HepG2 (cell line): ENCODE results near the gene LGI4. TPM values are rescaled to one million over a fixed set of nuclear protein-coding genes. Genes with fewer than 3 reads are reported as not detected.
A peak's percentile ranks its signal among the peaks of the same experiment; 100 is the strongest.

Experiments
- ESRRA ChIP-seq: sonication (generic); formaldehyde crosslinking; IDR thresholded peaks from 2 replicates; pipeline ENCODE4 v1.5.1; 2020; ENCODE audit warnings: mild to moderate bottlenecking, low read depth, missing genetic modification reagents
- HNRNPLL ChIP-seq: fragments of 200-400 bp; formaldehyde crosslinking; IDR thresholded peaks from 2 replicates; pipeline ENCODE4 v1.6.1; 2017; ENCODE audit warnings: mild to moderate bottlenecking, low read depth, low read length; ENCODE audit not compliant: poor library complexity, severe bottlenecking
- HOXA5 ChIP-seq: sonication (generic); formaldehyde crosslinking; IDR thresholded peaks from 2 replicates; pipeline ENCODE4 v1.4.0; 2020; ENCODE audit warnings: missing genetic modification reagents
- MED1 ChIP-seq: sonication (generic); formaldehyde crosslinking; IDR thresholded peaks from 2 replicates; pipeline ENCODE4 v1.4.0; 2020; ENCODE audit warnings: missing genetic modification reagents
- NFE2L1 ChIP-seq: sonication (generic); formaldehyde crosslinking; IDR thresholded peaks from 2 replicates; pipeline ENCODE4 v1.4.0; 2020; ENCODE audit warnings: missing genetic modification reagents, mild to moderate bottlenecking, borderline replicate concordance
- PAF1 ChIP-seq: IDR thresholded peaks from 2 replicates; pipeline ENCODE4 v1.6.1; 2016; ENCODE audit warnings: missing genetic modification reagents, missing compliant biosample characterization
- U2AF1 ChIP-seq: fragments of 200-400 bp; formaldehyde crosslinking; optimal IDR thresholded peaks from 2 replicates; pipeline ENCODE3; 2017; ENCODE audit warnings: mild to moderate bottlenecking, low read depth, low read length
- ZKSCAN1 ChIP-seq: fragments of 150-350 bp; IDR thresholded peaks from 2 replicates; pipeline ENCODE4 v1.6.1; 2014; ENCODE audit warnings: low read length
- ZKSCAN8 ChIP-seq: IDR thresholded peaks from 2 replicates; pipeline ENCODE4 v1.6.1; 2016; ENCODE audit warnings: borderline replicate concordance, missing genetic modification reagents, missing compliant biosample characterization
- ZNF674 ChIP-seq: sonication (generic); formaldehyde crosslinking; IDR thresholded peaks from 2 replicates; pipeline ENCODE4 v1.5.0; 2020; ENCODE audit warnings: low read depth, mild to moderate bottlenecking, missing genetic modification reagents
- ZNF788 ChIP-seq: sonication (generic); formaldehyde crosslinking; IDR thresholded peaks from 2 replicates; pipeline ENCODE4 v1.5.0; 2020; ENCODE audit warnings: mild to moderate bottlenecking, missing genetic modification reagents, borderline replicate concordance
- ZSCAN29 ChIP-seq: sonication (generic); formaldehyde crosslinking; conservative IDR thresholded peaks from 2 replicates; pipeline ENCODE4 v1.4.0; 2020; ENCODE audit warnings: mild to moderate bottlenecking, missing genetic modification reagents
- polyA plus RNA-seq, 8 experiments: library from polyadenylated mRNA; depleted of rRNA in 3 of 8; stranded (reverse) in 7 of 8; unstranded in 1 of 8; fragments of >200 nt; fragmentation: Illumina TruSeq in 4 of 8; extraction: Trizol in 4 of 8; gene quantifications; 2 replicates each; pipeline versions ENCODE4 v1.2.1 to v1.2.3, GENCODE V29; 2011 to 2016; ENCODE audit warnings: low read depth in 4 of 8, missing spikeins in 1 of 8, mixed read lengths in 1 of 8; ENCODE audit not compliant: insufficient read depth in 1 of 8
- total RNA-seq, 5 experiments: library from RNA; depleted of rRNA; stranded (reverse); fragments of >200 nt; fragmentation: Illumina TruSeq; extraction: Trizol; gene quantifications; 2 replicates each; pipeline ENCODE4 v1.2.3, GENCODE V29; 2016; ENCODE audit warnings: low read depth in 1 of 5
- TF ChIP-seq, protein P1 (sequence below): sonication (generic); formaldehyde crosslinking; IDR thresholded peaks from 2 replicates; pipeline ENCODE4 v1.5.0; 2020; ENCODE audit warnings: missing genetic modification reagents, mild to moderate bottlenecking, borderline replicate concordance
- TF ChIP-seq, protein P2 (sequence below): sonication (generic); formaldehyde crosslinking; IDR thresholded peaks from 2 replicates; pipeline ENCODE4 v1.8.1; 2023; ENCODE audit warnings: missing genetic modification reagents, inconsistent platforms, borderline replicate concordance
- TF ChIP-seq, protein P3 (sequence below): sonication (generic); formaldehyde crosslinking; IDR thresholded peaks from 2 replicates; pipeline ENCODE4 v1.5.1; 2020; ENCODE audit warnings: missing genetic modification reagents, mild to moderate bottlenecking, borderline replicate concordance
- TF ChIP-seq, protein P4 (sequence below): IDR thresholded peaks from 2 replicates; pipeline ENCODE4 v1.6.1; 2016; ENCODE audit warnings: low read depth
- TF ChIP-seq, protein P5 (sequence below): sonication (generic); formaldehyde crosslinking; IDR thresholded peaks from 2 replicates; pipeline ENCODE4 v1.4.0; 2020; ENCODE audit warnings: missing genetic modification reagents, low read depth, mild to moderate bottlenecking, borderline replicate concordance
- TF ChIP-seq, protein P6 (sequence below): sonication (generic); formaldehyde crosslinking; conservative IDR thresholded peaks from 2 replicates; pipeline ENCODE4 v1.8.0; 2022; ENCODE audit warnings: missing genetic modification reagents
- TF ChIP-seq, protein P7 (sequence below): sonication (generic); formaldehyde crosslinking; IDR thresholded peaks from 2 replicates; pipeline ENCODE4 v1.4.0; 2020; ENCODE audit warnings: missing genetic modification reagents

LGI4 gene
- total and polyA plus RNA-seq, 2 of the 13 experiments (the other 11 are each of a cell fraction or from before 2014, with no cell fraction given): 2.8 TPM; not detected in 1

DNA sequence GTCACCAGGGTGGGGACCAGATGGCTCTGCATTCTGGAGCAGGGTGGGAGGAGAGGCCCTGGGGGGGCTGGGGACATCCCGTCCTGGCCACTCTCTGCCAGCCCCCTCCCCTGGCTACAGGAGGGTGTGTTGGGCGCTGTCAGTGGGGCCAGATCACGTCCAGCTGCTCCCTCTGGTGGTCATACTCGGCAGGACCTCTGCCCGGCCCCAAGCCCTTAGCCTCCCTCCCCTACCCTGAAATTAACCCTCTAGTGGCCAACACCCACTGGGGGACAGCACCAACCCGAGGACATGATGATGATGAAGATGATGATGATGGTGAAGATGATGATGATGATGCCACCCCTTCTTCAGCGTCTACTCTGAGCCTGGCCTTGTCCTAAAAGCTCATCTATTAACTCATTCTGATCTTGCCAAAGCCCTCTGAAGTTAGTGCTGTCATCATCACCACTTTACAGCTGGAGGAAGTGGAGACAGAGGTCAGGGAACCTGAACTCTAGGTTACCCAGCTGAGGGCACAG lies 590 bp upstream of the LGI4 start (continued):
- TF ChIP-seq, protein P1, sequence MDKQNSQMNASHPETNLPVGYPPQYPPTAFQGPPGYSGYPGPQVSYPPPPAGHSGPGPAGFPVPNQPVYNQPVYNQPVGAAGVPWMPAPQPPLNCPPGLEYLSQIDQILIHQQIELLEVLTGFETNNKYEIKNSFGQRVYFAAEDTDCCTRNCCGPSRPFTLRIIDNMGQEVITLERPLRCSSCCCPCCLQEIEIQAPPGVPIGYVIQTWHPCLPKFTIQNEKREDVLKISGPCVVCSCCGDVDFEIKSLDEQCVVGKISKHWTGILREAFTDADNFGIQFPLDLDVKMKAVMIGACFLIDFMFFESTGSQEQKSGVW (CRISPR knock-in tag): no peak
- TF ChIP-seq, protein P2, sequence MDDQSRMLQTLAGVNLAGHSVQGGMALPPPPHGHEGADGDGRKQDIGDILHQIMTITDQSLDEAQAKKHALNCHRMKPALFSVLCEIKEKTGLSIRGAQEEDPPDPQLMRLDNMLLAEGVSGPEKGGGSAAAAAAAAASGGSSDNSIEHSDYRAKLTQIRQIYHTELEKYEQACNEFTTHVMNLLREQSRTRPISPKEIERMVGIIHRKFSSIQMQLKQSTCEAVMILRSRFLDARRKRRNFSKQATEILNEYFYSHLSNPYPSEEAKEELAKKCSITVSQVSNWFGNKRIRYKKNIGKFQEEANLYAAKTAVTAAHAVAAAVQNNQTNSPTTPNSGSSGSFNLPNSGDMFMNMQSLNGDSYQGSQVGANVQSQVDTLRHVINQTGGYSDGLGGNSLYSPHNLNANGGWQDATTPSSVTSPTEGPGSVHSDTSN (CRISPR knock-in tag): no peak
- TF ChIP-seq ZSCAN29 (no peak), PAF1 (CRISPR knock-in tag) (no peak), ZNF674 (no peak), NFE2L1 (CRISPR knock-in tag) (no peak), U2AF1 (no peak), MED1 (CRISPR knock-in tag) (peak; percentile 78; the same call in 1 of the 2 replicates), HOXA5 (CRISPR knock-in tag) (peak; percentile 57; the same call in 1 of the 2 replicates), HNRNPLL (peak; percentile 18), ESRRA (CRISPR knock-in tag) (no peak), ZNF788 (peak; percentile 51; the same call in 1 of the 2 replicates), ZKSCAN8 (CRISPR knock-in tag) (peak; percentile 47; the same call in 1 of the 2 replicates), ZKSCAN1 (no peak)
- TF ChIP-seq, protein P3, sequence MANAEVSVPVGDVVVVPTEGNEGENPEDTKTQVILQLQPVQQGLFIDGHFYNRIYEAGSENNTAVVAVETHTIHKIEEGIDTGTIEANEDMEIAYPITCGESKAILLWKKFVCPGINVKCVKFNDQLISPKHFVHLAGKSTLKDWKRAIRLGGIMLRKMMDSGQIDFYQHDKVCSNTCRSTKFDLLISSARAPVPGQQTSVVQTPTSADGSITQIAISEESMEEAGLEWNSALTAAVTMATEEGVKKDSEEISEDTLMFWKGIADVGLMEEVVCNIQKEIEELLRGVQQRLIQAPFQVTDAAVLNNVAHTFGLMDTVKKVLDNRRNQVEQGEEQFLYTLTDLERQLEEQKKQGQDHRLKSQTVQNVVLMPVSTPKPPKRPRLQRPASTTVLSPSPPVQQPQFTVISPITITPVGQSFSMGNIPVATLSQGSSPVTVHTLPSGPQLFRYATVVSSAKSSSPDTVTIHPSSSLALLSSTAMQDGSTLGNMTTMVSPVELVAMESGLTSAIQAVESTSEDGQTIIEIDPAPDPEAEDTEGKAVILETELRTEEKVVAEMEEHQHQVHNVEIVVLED: no peak
- TF ChIP-seq, protein P4, sequence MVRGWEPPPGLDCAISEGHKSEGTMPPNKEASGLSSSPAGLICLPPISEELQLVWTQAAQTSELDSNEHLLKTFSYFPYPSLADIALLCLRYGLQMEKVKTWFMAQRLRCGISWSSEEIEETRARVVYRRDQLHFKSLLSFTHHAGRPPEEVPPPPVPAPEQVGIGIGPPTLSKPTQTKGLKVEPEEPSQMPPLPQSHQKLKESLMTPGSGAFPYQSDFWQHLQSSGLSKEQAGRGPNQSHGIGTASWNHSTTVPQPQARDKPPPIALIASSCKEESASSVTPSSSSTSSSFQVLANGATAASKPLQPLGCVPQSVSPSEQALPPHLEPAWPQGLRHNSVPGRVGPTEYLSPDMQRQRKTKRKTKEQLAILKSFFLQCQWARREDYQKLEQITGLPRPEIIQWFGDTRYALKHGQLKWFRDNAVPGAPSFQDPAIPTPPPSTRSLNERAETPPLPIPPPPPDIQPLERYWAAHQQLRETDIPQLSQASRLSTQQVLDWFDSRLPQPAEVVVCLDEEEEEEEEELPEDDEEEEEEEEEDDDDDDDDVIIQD (CRISPR knock-in tag): no peak
- TF ChIP-seq, protein P5, sequence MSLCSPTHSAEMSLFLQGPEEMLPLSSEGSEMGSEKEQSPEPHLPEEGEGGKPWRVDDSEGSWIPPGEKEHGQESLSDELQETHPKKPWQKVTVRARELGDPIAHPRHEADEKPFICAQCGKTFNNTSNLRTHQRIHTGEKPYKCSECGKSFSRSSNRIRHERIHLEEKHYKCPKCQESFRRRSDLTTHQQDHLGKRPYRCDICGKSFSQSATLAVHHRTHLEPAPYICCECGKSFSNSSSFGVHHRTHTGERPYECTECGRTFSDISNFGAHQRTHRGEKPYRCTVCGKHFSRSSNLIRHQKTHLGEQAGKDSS (CRISPR knock-in tag): no peak
- TF ChIP-seq, protein P6, sequence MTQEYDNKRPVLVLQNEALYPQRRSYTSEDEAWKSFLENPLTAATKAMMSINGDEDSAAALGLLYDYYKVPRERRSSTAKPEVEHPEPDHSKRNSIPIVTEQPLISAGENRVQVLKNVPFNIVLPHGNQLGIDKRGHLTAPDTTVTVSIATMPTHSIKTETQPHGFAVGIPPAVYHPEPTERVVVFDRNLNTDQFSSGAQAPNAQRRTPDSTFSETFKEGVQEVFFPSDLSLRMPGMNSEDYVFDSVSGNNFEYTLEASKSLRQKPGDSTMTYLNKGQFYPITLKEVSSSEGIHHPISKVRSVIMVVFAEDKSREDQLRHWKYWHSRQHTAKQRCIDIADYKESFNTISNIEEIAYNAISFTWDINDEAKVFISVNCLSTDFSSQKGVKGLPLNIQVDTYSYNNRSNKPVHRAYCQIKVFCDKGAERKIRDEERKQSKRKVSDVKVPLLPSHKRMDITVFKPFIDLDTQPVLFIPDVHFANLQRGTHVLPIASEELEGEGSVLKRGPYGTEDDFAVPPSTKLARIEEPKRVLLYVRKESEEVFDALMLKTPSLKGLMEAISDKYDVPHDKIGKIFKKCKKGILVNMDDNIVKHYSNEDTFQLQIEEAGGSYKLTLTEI (CRISPR knock-in tag): no peak
- TF ChIP-seq, protein P7, sequence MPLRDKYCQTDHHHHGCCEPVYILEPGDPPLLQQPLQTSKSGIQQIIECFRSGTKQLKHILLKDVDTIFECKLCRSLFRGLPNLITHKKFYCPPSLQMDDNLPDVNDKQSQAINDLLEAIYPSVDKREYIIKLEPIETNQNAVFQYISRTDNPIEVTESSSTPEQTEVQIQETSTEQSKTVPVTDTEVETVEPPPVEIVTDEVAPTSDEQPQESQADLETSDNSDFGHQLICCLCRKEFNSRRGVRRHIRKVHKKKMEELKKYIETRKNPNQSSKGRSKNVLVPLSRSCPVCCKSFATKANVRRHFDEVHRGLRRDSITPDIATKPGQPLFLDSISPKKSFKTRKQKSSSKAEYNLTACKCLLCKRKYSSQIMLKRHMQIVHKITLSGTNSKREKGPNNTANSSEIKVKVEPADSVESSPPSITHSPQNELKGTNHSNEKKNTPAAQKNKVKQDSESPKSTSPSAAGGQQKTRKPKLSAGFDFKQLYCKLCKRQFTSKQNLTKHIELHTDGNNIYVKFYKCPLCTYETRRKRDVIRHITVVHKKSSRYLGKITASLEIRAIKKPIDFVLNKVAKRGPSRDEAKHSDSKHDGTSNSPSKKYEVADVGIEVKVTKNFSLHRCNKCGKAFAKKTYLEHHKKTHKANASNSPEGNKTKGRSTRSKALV (CRISPR knock-in tag): no peak
